K562 (cell line): ENCODE measurements around the gene DNAH3. TPM values are rescaled to one million over a fixed set of nuclear protein-coding genes. Genes with fewer than 3 reads are reported as not detected.
"Not testable (repeated sequence)": the region's sequence is repeated elsewhere in the genome, so short reads cannot be mapped to it uniquely, and the experiment has no call there.

Experiments
- ATAC-seq: fragments of 200-7000 bp; cut with Tn5 transposase; 3 replicates; pipeline ENCODE4 v1.9.1; 2020; ENCODE audit warnings: moderate library complexity
- BruUV-seq: library from RNA; stranded (reverse); fragments of 400-500 nt; replicated peaks from 2 replicates; lab custom pipeline; 2021; lab: Mats Ljungman, UMichigan
- CTCF ChIA-PET: fragments of 300-600 bp; formaldehyde crosslinking; extraction: SDS; loops from one replicate; lab custom pipeline; 2021; ENCODE audit warnings: low intra/inter-chr PET ratio; lab: Yijun Ruan, JAX
- POLR2A ChIA-PET: fragments of 300-600, 350-650 bp; sonication (Branson Sonifier 250); formaldehyde crosslinking; extraction: SDS; loops from one replicate; lab custom pipeline; 2021; ENCODE audit warnings: antibody characterized with exemption, inconsistent platforms; lab: Yijun Ruan, JAX
- DNase-seq, 4 experiments: peaks; one replicate each; pipeline versions ENCODE4 v3.0.0 to v3.0.0-alpha.2; 2011 to 2018; ENCODE audit warnings: low spot score in 3 of 4, mixed read lengths in 3 of 4; ENCODE audit errors: extremely low read depth in 1 of 4
- FAIRE-seq: peaks from 2 replicates; lab custom pipeline; 2011; peaks lifted over from hg19 to GRCh38; lab: Jason Lieb, UNC
- H2AFZ ChIP-seq: 2 replicates; pipeline ENCODE4 v1.6.0; 2011; ENCODE audit warnings: low read depth, low read length, control low read depth, inconsistent platforms
- H3K27ac ChIP-seq: fragments of 200-600 bp; 3 replicates; pipeline ENCODE4 v1.8.0; 2011; ENCODE audit warnings: low read depth, mild to moderate bottlenecking, control low read depth, inconsistent platforms, low read length, moderate library complexity, mixed read lengths; ENCODE audit errors: extremely low read depth
- H3K27me3 ChIP-seq, 2 experiments: fragments of 300-600 bp in 1 of 2; 2 replicates in 1 of 2; 3 replicates in 1 of 2; pipeline versions ENCODE4 v1.6.0 to v1.8.0; 2011; ENCODE audit warnings: inconsistent platforms in 2 of 2, low read length in 2 of 2, mild to moderate bottlenecking in 1 of 2, mixed read lengths in 1 of 2, moderate library complexity in 1 of 2; ENCODE audit not compliant: control insufficient read depth in 2 of 2, insufficient read depth in 2 of 2
- H3K36me3 ChIP-seq: fragments of 300-600 bp; 3 replicates; pipeline ENCODE4 v1.8.0; 2011; ENCODE audit warnings: mild to moderate bottlenecking, low read length, inconsistent platforms; ENCODE audit not compliant: control insufficient read depth, insufficient read depth
- H3K4me1 ChIP-seq, 2 experiments: fragments of 200-600 bp in 1 of 2; replicated peaks in 1 of 2; 2 replicates in 1 of 2; 3 replicates in 1 of 2; pipeline versions ENCODE4 v1.5.1 to v1.8.0; 2011; ENCODE audit warnings: inconsistent platforms in 2 of 2, low read length in 2 of 2, mild to moderate bottlenecking in 1 of 2, mixed read lengths in 1 of 2, moderate library complexity in 1 of 2; ENCODE audit not compliant: control insufficient read depth in 2 of 2, insufficient read depth in 2 of 2
- H3K4me2 ChIP-seq: 2 replicates; pipeline ENCODE4 v1.6.1; 2011; ENCODE audit warnings: low read length, control low read depth, inconsistent platforms, mixed read lengths; ENCODE audit not compliant: insufficient read depth
- H3K4me3 ChIP-seq: fragments of 200-600 bp; sonication (generic), shearing (Covaris generic); 2 replicates; pipeline ENCODE4 v1.5.1; 2016; ENCODE audit warnings: control low read depth, inconsistent platforms
- H3K79me2 ChIP-seq: fragments of 200-600 bp; 3 replicates; pipeline ENCODE4 v1.8.0; 2011; ENCODE audit warnings: low read length, inconsistent platforms; ENCODE audit not compliant: control insufficient read depth, insufficient read depth
- H3K9ac ChIP-seq, 2 experiments: 2 replicates each; pipeline versions ENCODE4 v1.6.0 to v1.6.1; 2011; ENCODE audit warnings: low read depth in 2 of 2, low read length in 2 of 2, control low read depth in 1 of 2, inconsistent platforms in 1 of 2, mild to moderate bottlenecking in 1 of 2, mixed read lengths in 1 of 2; ENCODE audit not compliant: insufficient read depth in 1 of 2
- H3K9me1 ChIP-seq: one replicate; pipeline ENCODE4 v1.6.0; 2011; ENCODE audit warnings: inconsistent platforms, mild to moderate bottlenecking, low read length, moderate library complexity; ENCODE audit not compliant: control insufficient read depth, insufficient read depth
- H3K9me3 ChIP-seq: replicated peaks from 2 replicates; pipeline ENCODE4 v1.5.1; 2011; ENCODE audit warnings: low read depth, low read length, inconsistent platforms; ENCODE audit not compliant: control insufficient read depth, insufficient read depth
- H4K20me1 ChIP-seq: replicated peaks from 2 replicates; pipeline ENCODE4 v1.6.1; 2011; ENCODE audit warnings: low read length, inconsistent platforms, mixed read lengths; ENCODE audit not compliant: control insufficient read depth, insufficient read depth
- SIRT6 ChIP-seq: IDR thresholded peaks from one replicate; pipeline ENCODE4 v1.6.1; 2012; ENCODE audit warnings: low read depth, mild to moderate bottlenecking, control low read depth, inconsistent platforms, low read length, moderate library complexity
- SP1 ChIP-seq: sonication (generic); formaldehyde crosslinking; IDR thresholded peaks from 2 replicates; pipeline ENCODE4 v1.8.1; 2022; ENCODE audit warnings: mild to moderate bottlenecking, missing genetic modification reagents
- ZNF121 ChIP-seq: sonication (generic); formaldehyde crosslinking; conservative IDR thresholded peaks from 2 replicates; pipeline ENCODE4 v1.8.0; 2022; ENCODE audit warnings: missing genetic modification reagents
- WGBS: fragments of 100-300 bp; shearing (Covaris generic); methylation state at CpG from one replicate; pipeline ENCODE4 v1.1.6; 2016; ENCODE audit warnings: low coverage, mixed read lengths; ENCODE audit not compliant: insufficient coverage; ENCODE audit errors: missing lambda C conversion rate; 5-methylcytosine and 5-hydroxymethylcytosine counted together
- in situ Hi-C: fragments of 300-500 bp; cut with MboI; formaldehyde crosslinking; loops from 4 replicates; pipeline ENCODE4 v1.15.0; 2018; ENCODE audit warnings: inconsistent platforms, mixed read lengths
- intact Hi-C: fragments of 100-400 bp; cut with micrococcal nuclease; formaldehyde crosslinking; loops from 2 replicates; pipeline ENCODE4 v1.14.2; 2022
- polyA plus RNA-seq, 8 experiments: library from polyadenylated mRNA; depleted of rRNA in 4 of 8; stranded (reverse) in 5 of 8; unstranded in 3 of 8; fragments of >200 nt; fragmentation: Nextera tagmentation in 2 of 8; fragmentation: Illumina TruSeq in 1 of 8; extraction: Ambion mirVana in 2 of 8; extraction: Trizol in 1 of 8; gene quantifications; 2 replicates each; pipeline versions ENCODE4 v1.2.1 to v1.2.3, GENCODE V29; 2011 to 2014; ENCODE audit warnings: inconsistent platforms in 1 of 8, missing spikeins in 1 of 8
- total RNA-seq, 7 experiments: library from RNA; depleted of rRNA in 6 of 7; stranded (reverse); fragments of >200 nt in 6 of 7; fragmentation: Illumina TruSeq in 2 of 7; extraction: Trizol in 2 of 7; gene quantifications; 2 replicates each; pipeline versions ENCODE4 v1.2.1 to v1.2.3, GENCODE V29; 2011 to 2021; ENCODE audit warnings: low replicate concordance in 1 of 7

Gene DNAH3
- total and polyA plus RNA-seq, 9 of the 15 experiments (the other 6 are each of a cell fraction or from before 2014, with no cell fraction given) = 0.32 to 0.84 (median 0.44) TPM

DNA sequence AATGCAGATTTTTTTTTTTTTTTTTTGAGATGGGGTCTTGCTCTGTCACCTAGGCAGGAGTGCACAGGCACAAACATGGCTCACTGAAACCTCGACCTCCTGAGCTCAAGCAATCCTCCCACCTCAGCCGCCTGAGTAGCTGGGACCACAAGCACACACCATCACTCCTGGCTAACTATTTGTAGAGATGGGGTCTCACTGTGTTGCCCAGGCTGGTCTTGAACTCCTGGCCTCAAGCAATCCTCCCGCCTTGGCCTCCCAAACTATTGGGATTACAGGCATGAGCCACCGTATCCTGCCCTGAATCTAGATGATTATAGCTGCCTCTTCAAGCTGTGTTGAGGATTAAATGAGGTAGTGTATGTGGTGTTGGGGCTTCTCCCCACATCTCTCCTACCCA lies 94.9 kb downstream of the DNAH3 start:
- H3K27me3 ChIP-seq = peaks cover 31 to 36% of the 10 kb centered on the region in 2 experiments
- H3K9ac ChIP-seq, intact Hi-C loops, FAIRE-seq, H3K9me1 ChIP-seq, H3K4me3 ChIP-seq, H3K36me3 ChIP-seq, BruUV-seq, H3K79me2 ChIP-seq, H4K20me1 ChIP-seq, H3K27ac ChIP-seq, H2AFZ ChIP-seq, H3K4me1 ChIP-seq, H3K4me2 ChIP-seq, POLR2A ChIA-PET, in situ Hi-C loops, DNase-seq, H3K9me3 ChIP-seq, CTCF ChIA-PET, ATAC-seq: not testable (repeated sequence)
- peak; percentile 19; the same call in 1 of the 2 replicates for TF ChIP-seq ZNF121 (CRISPR knock-in tag)
- WGBS = 0% methylated on average over 4 of the region's 4 CpGs

DNA sequence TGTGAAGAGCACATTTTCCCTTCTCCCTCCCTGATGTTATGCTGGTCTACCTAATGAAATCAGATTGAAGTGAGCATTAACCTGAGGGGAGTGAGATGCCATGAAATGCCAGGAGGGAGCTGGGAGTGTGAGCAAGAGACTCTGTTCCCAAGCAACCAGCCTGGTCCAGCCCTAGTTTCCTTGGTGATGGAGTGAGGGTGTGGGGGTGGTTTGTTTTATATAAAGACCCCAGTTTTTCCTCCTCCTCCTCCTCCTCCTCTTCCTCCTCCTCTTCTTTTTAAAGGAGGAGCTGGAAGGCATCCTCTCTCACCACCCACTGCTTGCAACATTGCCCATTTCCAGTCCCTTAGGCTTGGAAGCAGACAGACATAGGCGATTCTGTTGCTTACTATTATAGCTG lies 97.1 kb downstream of the DNAH3 start:
- no peak for FAIRE-seq

More for the DNA sequence above, 97.1 kb downstream of the DNAH3 start:
- POLR2A ChIA-PET = interaction anchor here (0.7 to 1.0 kb wide), 3 partner anchors 18 to 1248 kb away, joined by 3 to 4 read pairs (median 3); no protein-coding TSS in a partner anchor
- CTCF ChIA-PET = no interaction called here
- TF ChIP-seq SP1 (no peak), SIRT6 (no peak)
- peaks cover 35 to 38% of the 10 kb centered on the region in 2 experiments for H3K27me3 ChIP-seq
- no peak overlapping the region for H3K27ac ChIP-seq
- no peak overlapping the region for H3K4me3 ChIP-seq
- no peaks in the 10 kb centered on the region for H3K9me1 ChIP-seq
- H3K4me2 ChIP-seq = no peak overlapping the region
- no peaks in the 10 kb centered on the region for H3K4me1 ChIP-seq
- DNase-seq = no peak
- WGBS = 0% methylated on average over 1 of the region's 1 CpG
- H3K36me3 ChIP-seq = no peaks in the 10 kb centered on the region
- intact Hi-C loops = no loop called here
- no peaks in the 10 kb centered on the region; the same call in 1 of the 2 replicates for H3K9me3 ChIP-seq
- no peak for ATAC-seq
- no peaks in the 10 kb centered on the region for H4K20me1 ChIP-seq
- no peak overlapping the region for H2AFZ ChIP-seq
- no peak overlapping the region for H3K9ac ChIP-seq
- in situ Hi-C loops = no loop called here
- H3K79me2 ChIP-seq = no peaks in the 10 kb centered on the region
- no TSS peak for BruUV-seq
